ENCODE results near the gene LMNA.
"Not testable (repeated sequence)": the region's sequence is repeated elsewhere in the genome, so short reads cannot be mapped to it uniquely, and the experiment has no call there.

Gene LMNA

DNA sequence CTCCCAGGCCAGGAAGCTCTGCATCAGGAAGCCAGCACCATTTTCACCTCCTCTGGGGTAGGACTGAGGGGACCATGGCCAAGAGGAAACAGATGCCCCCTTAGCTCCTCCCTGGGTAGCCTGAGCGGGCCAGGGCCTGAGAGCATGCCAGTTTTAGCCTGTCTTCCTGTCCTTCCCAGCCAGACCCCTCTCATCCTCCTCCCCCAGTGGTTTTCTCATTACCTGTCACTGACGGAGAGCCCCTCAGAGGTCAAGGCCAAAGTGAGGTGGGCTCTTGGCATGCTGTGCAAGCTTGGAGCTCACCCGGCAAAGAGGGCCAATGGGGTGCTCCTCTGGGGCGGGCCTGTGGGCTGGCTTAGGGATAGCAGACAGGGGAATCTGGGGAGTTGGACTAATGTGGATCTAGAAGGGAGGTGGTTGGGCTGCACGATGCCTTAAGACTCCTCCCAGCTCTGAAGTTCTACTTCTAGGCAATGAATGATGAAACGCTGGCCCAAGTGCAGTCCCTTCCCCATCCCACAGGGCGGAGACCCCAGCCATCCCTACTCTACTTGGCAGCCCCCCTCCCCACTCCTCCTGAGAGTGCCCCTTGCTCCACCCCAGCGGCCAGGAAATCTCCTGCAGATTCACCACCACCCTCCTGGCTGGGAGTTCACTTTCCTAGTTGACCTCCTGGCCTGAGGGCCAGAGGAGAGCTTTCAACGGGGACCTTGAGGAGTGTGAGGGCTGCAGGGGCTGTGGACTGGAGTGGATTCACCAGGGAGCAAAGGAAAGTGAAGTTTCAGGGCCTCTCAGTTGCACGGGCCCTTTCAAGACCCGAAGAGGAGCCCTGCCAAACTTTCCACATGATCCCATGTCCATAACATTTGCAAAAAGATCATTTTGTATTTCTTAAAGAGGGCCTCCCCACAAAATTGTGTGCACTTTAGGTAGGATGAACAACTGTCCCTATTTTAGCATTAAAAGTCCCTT is 9.4 kb upstream of the LMNA start:
- DNase-seq = no peak

DNA sequence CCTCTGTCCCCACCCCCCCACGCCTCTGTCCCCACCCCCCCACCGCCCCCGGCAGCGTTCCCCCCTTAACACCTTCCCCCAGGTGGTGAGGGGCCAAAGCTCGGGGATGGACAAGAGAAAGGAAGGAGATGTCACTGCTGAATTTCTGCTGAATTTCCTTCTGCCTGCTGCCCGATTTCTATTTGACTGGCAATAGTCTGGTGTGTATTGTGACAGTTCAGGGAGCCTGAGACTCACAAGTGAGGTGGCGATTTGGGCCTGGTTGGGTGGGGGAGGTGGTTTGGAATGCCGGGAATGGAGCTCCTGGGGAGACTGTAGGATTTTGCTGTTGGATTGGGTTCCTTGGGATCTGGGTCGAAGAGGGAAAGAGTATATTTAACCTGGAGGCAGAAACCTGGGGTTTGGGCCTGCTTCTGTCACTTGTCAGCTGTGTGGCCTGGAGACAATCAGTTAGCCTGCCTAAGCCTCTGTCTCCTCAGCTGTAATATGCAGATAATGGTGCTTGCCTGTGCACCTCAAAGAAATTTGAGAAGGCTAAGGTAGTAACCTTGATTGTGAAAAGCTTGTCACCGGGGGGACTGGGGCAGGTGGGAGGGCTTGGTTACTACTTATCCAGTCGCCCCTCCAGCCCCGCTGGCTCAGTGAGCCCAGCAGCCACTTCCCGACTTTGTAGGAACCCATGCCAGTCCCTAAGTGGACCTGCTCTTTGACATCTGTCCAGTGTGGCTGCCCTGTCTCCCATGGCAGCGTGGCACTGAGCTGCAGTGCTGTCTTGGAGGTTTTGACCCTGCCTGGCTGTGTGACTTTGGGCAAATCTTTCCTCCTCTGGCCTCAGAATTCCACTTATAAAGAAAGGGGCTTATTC is 7.7 kb upstream of the LMNA start:
- DNase-seq = no peak

DNA sequence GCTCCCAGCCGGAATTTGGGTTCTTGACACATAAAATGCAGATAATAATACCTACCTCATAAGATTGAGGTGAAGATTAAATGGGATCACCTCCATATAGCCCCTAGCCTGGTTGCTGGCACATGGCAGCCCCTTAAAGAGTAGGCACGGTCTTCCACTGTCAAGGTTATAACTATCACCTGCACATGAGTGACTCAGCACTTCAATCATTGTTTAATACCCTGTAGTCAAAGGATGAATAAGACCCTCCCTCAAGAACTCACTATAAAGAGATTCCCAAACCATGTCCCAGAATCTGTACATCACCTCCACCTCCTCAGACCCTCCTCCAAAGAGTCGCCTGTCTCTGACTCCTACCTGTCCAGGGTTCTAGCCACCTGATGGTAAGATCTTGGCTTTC is 6.5 kb upstream of the LMNA start:
- DNase-seq = no peak

DNA sequence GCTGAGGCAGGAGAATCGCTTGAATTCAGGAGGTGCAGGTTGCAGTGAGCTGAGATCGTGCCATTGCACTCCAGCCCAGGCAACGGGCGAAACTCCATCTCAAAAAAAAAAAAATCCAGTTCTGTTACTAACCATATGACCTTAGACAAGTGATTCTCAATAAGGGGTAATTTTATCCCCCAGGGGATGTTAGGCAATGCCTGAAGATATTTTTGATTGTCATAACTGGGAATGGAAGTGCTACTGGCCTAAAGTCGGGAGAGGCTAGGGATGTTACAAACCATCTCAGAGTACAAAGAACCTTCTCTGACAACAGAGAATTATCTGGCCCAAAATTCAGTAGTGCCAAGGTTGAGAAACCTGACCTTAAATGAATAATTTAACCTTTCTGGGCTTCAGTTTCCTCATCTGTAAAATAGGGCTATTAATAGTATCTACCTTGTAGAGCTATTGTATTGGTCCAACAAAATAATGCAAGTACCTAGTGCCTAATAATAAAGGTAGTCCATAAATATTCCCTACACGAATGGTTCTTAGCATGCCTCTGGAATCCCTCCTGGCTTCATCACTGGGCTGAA is 5.8 kb upstream of the LMNA start:
- DNase-seq = no peak

DNA sequence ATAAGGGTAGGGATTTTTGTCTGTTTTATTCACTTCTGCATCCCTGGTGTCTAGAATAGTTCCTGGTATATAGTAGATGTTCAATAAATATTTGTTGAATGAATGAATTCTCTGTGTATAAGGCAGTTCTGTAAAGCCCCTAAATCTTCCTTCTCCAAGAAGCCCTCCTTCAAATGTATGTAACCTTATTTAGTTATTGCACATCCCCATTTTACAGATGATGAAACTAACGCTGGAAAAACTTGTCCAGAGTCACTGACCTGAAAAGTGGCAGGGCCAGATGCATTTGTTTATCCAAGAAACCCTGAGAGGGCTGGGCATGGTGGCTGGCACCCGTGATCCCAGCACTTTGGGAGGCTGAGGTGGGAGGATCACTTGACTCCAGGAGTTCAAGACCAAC is 4.3 kb upstream of the LMNA start:
- DNase-seq = no peak

DNA sequence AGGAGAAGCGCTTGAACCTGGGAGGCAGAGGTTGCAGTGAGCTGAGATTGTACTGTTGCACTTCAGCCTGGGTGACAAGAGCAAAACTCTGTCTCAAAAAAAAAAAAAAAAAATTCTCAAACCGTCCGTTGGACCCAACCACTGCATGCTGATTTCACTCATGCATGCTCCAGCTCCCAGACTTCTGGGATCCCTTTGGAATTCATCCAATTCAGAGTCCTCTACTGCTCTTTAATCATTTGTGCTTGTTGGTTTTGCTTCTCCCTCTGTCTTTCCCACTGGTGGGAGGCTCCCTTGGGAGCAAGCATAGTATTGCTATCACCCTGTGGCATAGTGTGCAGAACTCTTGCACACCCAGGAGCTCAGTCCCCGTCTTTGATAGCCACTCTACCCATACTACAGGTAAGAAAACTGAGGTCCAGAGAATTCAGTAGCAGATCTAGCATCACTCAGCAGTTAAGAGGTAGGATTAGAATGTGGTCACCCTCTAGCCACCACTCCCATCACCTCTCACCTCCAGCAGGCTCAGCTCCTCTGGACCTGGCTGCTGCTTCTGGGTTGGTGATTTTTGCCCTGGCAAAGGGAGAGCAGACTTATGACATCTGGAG is 3.1 kb upstream of the LMNA start:
- DNase-seq = no peak

DNA sequence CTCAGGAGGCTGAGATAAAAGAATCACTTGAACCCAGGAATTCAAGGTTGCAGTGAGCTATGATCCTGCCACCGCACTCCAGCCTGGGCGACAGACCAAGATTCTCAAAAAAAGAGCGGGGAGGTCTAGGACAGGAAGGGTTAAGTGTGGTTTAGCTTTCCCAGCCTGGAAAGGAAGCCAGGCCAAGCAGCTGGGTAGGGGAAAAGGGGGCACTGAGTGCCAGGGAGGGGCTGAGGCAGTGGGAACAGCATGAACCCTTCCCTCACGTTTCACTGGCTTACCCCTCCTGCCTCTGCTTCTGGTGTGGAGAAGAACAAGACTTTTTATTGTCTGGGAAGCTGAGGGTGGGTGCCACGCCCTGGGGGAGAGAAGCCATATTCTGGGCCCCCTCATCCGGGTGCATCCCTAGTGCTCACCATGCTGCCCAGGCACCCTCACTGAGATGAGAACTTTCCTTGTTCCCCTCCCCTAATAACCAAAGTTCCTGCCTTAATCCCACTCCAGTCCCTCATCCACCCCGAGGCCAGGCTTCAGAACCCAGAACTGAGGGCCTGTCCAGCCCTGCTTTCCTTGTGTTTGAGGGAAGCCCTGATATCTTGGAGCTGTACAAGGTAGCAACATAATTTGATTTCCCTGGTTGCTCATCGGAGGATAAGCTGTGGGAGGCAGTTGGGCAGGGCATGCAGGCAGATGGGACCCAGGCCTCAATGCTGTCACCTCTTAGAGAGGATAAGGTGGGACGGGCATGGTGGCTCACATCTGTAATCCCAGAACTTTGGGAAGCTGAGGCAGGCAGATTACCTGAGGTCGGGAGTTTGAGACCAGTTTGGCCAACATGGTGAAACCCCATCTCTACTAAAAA is 2.0 kb upstream of the LMNA start:
- DNase-seq = no peak

DNA sequence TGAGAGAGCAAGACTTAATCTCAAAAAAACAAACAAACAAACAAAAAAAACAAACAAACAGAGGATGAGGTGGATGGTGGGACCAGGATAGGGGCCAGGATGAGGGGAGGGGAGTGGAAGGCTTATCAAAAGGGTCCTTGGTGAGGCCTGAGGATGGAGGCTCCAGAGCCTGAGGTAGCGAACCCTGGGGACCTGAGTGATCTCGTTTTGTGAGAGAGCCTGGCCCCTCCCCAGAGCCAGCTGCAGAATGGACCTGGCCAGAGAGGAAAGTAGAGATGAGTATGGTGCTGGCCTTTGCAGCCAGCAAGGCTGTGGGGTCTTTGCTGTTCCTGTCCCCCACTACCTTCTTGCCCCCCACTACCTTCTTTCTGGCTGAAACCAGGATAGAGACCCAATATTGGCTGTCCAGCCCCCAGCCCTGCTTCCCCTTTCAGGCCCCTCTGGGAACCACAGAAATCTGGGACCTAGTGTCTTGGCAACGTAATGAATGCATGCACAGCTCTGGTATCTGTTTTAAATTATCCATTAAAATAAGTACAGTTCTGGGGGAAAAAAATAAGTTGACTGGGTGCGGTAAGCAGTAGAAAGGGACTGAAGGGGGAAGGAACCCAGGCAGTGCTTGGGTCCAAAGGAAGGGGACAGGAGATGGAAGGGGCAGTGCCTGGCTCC is 1.1 kb upstream of the LMNA start:
- no peak for DNase-seq

DNA sequence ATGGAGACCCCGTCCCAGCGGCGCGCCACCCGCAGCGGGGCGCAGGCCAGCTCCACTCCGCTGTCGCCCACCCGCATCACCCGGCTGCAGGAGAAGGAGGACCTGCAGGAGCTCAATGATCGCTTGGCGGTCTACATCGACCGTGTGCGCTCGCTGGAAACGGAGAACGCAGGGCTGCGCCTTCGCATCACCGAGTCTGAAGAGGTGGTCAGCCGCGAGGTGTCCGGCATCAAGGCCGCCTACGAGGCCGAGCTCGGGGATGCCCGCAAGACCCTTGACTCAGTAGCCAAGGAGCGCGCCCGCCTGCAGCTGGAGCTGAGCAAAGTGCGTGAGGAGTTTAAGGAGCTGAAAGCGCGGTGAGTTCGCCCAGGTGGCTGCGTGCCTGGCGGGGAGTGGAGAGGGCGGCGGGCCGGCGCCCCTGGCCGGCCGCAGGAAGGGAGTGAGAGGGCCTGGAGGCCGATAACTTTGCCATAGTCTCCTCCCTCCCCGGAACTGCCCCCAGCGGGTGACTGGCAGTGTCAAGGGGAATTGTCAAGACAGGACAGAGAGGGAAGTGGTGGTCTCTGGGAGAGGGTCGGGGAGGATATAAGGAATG is 505 bp downstream of the LMNA start:
- peak; percentile 59 for DNase-seq

DNA sequence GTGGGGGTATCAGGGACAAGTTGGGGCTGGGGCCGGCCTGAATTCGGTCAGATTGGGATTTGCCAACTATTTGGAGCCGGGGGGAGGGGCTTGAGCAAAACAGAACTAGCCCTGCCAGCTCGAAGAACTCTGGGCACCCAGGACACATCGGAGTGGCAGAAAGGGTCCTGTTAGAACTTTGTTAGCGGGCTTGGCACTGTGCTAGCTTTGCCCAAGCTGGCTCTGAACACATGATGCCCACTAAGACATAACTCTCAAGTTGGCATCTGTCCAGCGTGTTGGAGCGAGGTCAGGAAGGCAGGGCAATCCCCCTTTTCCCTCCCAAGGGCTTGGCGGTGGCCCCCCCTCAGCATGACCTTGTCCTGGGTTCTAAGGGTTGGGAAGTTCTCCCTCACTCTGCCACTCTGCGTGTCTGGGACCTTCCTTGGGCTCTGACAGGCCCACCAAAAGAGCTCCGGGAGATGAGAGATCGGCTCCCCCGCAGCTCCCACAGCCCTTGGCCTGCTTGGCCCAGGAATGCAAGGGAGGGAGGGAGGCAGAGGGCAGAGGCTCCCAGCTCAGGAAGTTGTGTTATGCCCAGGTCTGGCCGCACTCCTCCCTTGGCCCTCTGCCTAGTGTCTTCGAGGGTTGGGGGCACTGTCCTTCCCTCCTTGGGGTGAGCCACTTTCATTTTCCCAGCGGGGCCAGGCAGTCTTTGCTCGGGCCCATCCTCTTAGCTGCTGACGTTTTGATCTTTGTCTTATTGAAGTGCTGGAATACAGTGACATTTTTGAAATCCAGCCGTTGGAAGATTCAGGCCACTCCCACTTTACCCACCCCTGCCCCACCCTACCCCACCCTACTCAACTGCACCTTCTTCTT is 1.2 kb downstream of the LMNA start:
- DNase-seq = no peak

DNA sequence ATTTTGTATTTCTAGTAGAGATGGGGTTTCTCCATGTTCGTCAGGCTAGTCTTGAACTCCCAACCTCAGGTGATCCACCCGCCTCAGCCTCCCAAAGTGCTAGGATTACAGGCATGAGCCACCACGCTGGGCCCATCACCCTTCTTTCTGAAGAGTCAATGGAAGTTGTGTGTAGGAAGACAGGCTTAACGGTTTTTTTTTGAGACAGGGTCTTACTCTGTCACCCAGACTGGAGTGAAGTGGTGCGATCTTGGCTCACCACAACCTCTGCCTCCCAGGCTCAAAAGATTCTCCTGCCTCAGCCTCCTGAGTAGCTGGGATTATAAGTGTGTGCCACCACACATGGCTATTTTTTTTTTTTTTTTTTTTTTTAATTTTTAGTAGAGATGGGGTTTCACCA is 2.2 kb downstream of the LMNA start:
- DNase-seq = not testable (repeated sequence)

DNA sequence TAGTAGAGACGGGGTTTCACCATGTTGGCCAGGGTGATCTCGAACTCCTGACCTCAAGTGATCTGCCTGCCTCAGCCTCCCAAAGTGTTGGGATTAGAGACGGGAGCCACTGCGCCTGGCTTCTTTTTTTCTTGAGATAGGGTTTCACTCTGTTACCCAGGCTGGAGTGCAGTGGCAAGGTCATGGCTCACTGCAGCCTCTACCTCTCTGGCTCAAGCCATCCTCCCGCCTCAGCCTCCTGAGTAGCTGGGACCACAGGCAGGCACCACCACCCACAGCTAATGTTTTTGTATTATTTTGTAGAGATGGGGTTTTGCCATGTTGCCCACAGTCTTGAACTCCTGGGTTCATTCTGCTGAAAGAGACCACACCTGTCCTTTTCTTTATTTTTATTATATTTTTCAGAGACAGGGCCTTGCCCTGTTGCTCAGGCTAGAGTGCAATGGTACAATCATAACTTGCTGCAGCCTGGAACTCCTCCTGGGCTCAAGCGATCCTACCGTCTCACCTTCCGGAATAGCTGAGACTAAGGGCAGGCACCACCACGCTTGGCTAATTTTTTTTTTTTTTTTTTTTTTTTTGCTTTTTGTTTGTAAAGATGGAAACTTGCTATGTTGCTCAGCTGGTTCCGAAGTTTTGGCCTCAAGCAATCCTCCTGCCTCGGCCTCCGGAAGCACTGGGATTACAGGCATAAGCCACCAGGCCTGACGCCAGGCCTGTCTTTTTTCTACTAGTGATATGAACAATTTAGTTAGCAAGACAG is 3.1 kb downstream of the LMNA start:
- no peak for DNase-seq

DNA sequence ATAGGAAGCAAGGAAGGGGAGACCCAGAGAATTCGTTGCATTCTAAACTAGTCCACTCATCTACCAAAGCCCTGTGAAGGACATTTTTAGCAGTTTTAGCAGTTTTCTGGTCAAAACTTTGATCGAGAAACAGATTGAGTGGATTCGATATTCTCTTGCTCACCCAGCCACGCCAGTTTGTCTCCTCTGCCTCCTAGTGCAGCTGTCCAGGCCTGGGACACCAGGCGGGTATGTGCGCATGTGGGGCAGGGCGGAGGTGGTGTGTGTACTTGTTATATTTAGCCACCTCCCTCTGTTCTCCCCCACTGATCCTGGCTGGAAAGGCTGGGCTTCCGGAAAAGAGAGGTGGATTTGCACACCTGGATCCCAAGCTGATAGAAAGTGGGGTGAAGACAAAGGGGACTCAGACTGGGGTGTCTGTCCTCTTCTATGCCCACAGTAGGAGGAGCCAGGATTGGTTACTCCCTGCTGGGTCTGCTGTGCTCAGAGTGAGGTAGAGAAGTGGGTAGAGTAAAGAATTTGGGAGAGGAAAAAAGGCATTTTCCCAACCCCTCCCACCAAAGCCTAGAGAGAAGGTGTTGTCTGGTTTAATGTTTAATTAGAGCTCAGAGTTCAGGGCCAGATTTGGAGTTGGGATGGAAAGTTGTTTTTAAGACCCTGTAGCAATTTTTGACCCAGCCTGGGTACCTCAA is 3.8 kb downstream of the LMNA start:
- no peak for DNase-seq

DNA sequence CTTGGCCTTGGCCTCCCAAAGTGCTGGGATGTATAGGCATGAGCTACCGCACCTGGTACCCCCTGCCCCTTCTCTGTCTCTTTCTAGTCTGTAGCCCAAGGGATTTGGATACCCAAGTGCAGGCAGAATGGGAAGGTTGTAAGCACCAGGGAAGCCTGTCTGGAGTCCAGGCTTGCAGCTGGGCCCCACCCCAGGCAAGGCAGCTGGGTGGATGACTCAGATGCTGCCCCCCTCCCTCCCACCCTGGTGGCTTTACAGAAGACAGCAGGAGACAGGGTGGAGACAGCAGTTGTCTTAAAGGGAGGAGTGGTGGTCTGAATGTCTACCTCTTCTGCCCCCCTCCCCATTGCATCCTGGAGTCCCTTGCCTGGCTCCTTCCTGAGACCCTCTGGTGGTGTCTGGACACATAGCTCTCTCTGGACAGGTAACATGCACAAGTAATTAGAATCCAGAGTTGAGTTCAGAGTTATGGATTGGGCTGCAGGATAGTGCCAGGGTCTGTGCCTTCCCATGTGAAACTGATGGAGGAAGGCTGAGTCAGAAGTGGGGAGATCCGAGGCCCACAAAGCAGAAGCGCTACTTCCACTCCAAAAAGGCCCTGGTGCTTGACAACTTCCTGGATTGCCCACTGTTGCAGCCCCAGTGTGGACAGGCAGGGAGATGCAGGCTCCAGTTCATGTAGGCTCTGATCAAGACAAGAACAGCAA is 5.1 kb downstream of the LMNA start:
- peak; percentile 57 for DNase-seq

DNA sequence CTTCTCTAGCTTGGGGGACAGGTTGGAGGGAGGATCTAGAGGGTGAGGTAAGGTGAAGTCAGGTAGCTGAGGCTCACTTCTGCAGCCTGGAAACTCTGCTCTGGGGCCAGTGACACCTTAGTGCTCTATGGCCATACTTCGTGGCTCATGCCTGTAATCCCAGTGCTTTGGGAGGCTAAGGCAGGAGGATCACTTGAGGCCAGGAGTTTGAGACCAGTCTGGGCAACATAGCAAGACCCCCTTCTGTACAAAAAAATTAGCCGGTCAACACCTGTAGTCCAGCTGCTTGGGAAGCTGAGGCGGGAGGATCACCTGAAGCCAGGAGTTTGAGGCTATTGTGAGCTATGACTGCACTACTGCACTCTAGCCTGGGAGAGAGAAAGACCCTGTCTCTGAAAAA is 5.8 kb downstream of the LMNA start:
- no peak for DNase-seq

DNA sequence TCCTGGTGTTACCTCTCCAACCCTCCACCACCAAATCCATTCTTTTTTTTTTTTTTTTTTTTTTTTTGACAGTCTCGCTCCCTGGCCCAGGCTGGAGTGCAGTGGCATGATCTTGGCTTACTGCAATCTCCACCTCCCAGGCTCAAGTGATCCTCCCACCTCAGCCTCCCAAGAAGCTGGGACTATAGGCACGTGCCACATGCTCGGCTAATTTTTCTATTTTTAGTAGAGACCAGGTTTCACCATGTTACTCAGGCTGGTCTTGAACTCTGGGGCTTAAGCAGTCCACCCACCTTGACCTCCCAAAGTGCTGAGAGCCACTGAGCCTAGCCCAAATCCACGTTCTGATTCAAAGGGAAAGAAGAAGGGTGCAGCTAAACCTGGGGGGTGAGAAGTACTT is 6.5 kb downstream of the LMNA start:
- DNase-seq = not testable (repeated sequence)

DNA sequence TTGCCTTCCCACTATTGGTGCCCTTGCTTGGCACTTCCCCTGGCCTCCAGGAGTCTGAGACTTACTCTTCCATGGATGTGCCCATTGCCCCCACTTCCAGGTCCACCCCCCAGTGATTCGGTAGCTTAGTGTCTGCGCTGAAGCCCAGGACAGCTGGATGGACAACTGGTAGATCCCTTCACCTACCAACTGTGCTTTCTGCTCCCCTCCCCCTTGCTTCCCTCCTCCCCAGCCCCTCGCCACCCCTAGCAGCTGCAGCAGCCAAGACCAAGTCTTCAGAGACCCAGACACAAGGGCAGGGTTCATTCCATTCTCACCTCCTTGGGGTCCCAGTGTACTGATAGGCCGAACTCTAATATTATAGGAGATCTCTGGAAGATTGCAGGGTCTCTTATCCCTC is 6.9 kb downstream of the LMNA start:
- no peak for DNase-seq

DNA sequence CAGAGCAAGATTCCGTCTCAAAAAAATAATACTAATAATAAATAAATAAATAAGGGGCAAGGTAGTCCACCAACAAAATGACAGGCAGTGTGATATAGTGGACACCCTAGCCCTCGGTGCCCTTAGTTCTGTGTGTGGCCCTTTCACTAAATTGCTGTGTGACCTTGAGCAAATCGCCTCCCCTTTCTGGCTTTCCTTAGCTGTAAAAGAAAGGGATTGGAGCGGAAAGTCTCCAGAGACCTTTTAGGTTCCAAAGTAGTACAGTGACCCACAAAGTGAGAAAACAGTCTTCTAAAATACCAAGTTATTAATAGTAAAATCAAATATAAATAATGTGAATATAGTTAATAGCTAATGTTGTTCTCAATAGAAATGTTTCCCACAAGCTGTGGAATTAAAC is 7.6 kb downstream of the LMNA start:
- no peak for DNase-seq

Data from activated T-cell treated with anti-CD3 and anti-CD28 coated beads, Interleukin-2, amount 50 U/mL, for 1 hour (primary cell).